Measurements from ENCODE around the gene KTN1. TPM values are rescaled to one million over a fixed set of nuclear protein-coding genes. Genes with fewer than 3 reads are reported as not detected.

The KTN1 gene
- total RNA-seq, 1 experiment from 2014 or later: 138 TPM

- H3K27ac Mint-ChIP-seq (ENCODE audit: unreplicated experiment): no peak overlapping the region
Measured at GRCh38 chr14:55673048-55673447, 93.0 kb downstream of the KTN1 start.

GRCh38 chr14:55681096-55681495 lies 101.1 kb downstream of the KTN1 start:
- Mint-ChIP-seq H3K9me3 (ENCODE audit: unreplicated experiment) (no peaks in the 10 kb centered on the region), H3K4me1 (ENCODE audit: low read depth, unreplicated experiment) (peaks cover 8% of the 10 kb centered on the region), H3K27me3 (ENCODE audit: insufficient read depth, unreplicated experiment) (no peaks in the 10 kb centered on the region), H3K4me3 (ENCODE audit: unreplicated experiment) (no peak overlapping the region), H3K27ac (ENCODE audit: unreplicated experiment) (no peak overlapping the region), H3K36me3 (ENCODE audit: insufficient read depth, unreplicated experiment) (peaks cover 72% of the 10 kb centered on the region)
- no peak overlapping the region for H3K4me3 ChIP-seq (ENCODE audit: low read depth, low read length)
- no peaks in the 10 kb centered on the region for H3K27me3 ChIP-seq (replicated peaks; ENCODE audit: control insufficient read depth, insufficient read depth, low read length)
- peaks cover 6% of the 10 kb centered on the region; the same call in 1 of the 2 replicates for H3K9me3 ChIP-seq
- ChIA-PET POLR2A (no interaction called here), CTCF (no interaction called here)
- no peak for TF ChIP-seq CTCF (IDR thresholded peaks at IDR 0.05; ENCODE audit: insufficient read depth in 1 of 2, low read depth in 1 of 2, low read length in 1 of 2, severe bottlenecking in 1 of 2, unreplicated experiment in 1 of 2)
- intact Hi-C loops (cut with micrococcal nuclease; ENCODE audit: unreplicated experiment): no loop called here
- no TSS peak for BruUV-seq (replicated peaks)
- H3K36me3 ChIP-seq (ENCODE audit: control insufficient read depth, insufficient read depth, low read length): no peaks in the 10 kb centered on the region; the same call in 1 of the 2 replicates
- DNase-seq: no peak
- no peaks in the 10 kb centered on the region for H3K4me1 ChIP-seq

More at GRCh38 chr14:55673048-55673447, 93.0 kb downstream of the KTN1 start:
- POLR2A ChIA-PET: no interaction called here
- Mint-ChIP-seq H3K4me3 (ENCODE audit: unreplicated experiment) (no peak overlapping the region), H3K27me3 (ENCODE audit: insufficient read depth, unreplicated experiment) (no peaks in the 10 kb centered on the region), H3K9me3 (ENCODE audit: unreplicated experiment) (no peaks in the 10 kb centered on the region), H3K4me1 (ENCODE audit: low read depth, unreplicated experiment) (no peaks in the 10 kb centered on the region), H3K36me3 (ENCODE audit: insufficient read depth, unreplicated experiment) (peaks cover 52% of the 10 kb centered on the region)
- H3K27me3 ChIP-seq (replicated peaks; ENCODE audit: control insufficient read depth, insufficient read depth, low read length): no peaks in the 10 kb centered on the region
- CTCF ChIA-PET: no interaction called here
- intact Hi-C loops (cut with micrococcal nuclease; ENCODE audit: unreplicated experiment): no loop called here
- H3K36me3 ChIP-seq (ENCODE audit: control insufficient read depth, insufficient read depth, low read length): no peaks in the 10 kb centered on the region
- DNase-seq: no peak
- H3K4me3 ChIP-seq (ENCODE audit: low read depth, low read length): no peak overlapping the region
- BruUV-seq (replicated peaks): no TSS peak
- no peak for TF ChIP-seq CTCF (IDR thresholded peaks at IDR 0.05; ENCODE audit: insufficient read depth in 1 of 2, low read depth in 1 of 2, low read length in 1 of 2, severe bottlenecking in 1 of 2, unreplicated experiment in 1 of 2)
- no peaks in the 10 kb centered on the region for H3K4me1 ChIP-seq
- H3K9me3 ChIP-seq: peaks cover 3% of the 10 kb centered on the region; the same call in 1 of the 2 replicates

- no peaks in the 10 kb centered on the region for H3K4me1 ChIP-seq
- CTCF ChIA-PET: interaction anchor here (0.6 kb wide), 1 partner anchor 23 kb away, joined by 3 read pairs; no protein-coding TSS in a partner anchor
- no TSS peak for BruUV-seq (replicated peaks)
- H3K9me3 ChIP-seq: no peaks in the 10 kb centered on the region
- no peak overlapping the region for H3K27ac Mint-ChIP-seq (ENCODE audit: unreplicated experiment)
- H3K4me1 Mint-ChIP-seq (ENCODE audit: low read depth, unreplicated experiment): no peaks in the 10 kb centered on the region
- POLR2A ChIA-PET: no interaction called here
- no peaks in the 10 kb centered on the region for H3K36me3 ChIP-seq (ENCODE audit: control insufficient read depth, insufficient read depth, low read length)
- no peak for TF ChIP-seq CTCF (IDR thresholded peaks at IDR 0.05; ENCODE audit: insufficient read depth in 1 of 2, low read depth in 1 of 2, low read length in 1 of 2, severe bottlenecking in 1 of 2, unreplicated experiment in 1 of 2)
- no peak overlapping the region for H3K4me3 ChIP-seq (ENCODE audit: low read depth, low read length)
- no peaks in the 10 kb centered on the region for H3K27me3 Mint-ChIP-seq (ENCODE audit: insufficient read depth, unreplicated experiment)
- H3K27me3 ChIP-seq (replicated peaks; ENCODE audit: control insufficient read depth, insufficient read depth, low read length): no peaks in the 10 kb centered on the region
- intact Hi-C loops (cut with micrococcal nuclease; ENCODE audit: unreplicated experiment): no loop called here
- no peaks in the 10 kb centered on the region for H3K9me3 Mint-ChIP-seq (ENCODE audit: unreplicated experiment)
- peaks cover 64% of the 10 kb centered on the region for H3K36me3 Mint-ChIP-seq (ENCODE audit: insufficient read depth, unreplicated experiment)
- H3K4me3 Mint-ChIP-seq (ENCODE audit: unreplicated experiment): no peak overlapping the region
- no peak for DNase-seq
Measured at GRCh38 chr14:55684956-55685584, 105.1 kb downstream of the KTN1 start.
